ENCODE results near the gene ANAPC2.

DNA sequence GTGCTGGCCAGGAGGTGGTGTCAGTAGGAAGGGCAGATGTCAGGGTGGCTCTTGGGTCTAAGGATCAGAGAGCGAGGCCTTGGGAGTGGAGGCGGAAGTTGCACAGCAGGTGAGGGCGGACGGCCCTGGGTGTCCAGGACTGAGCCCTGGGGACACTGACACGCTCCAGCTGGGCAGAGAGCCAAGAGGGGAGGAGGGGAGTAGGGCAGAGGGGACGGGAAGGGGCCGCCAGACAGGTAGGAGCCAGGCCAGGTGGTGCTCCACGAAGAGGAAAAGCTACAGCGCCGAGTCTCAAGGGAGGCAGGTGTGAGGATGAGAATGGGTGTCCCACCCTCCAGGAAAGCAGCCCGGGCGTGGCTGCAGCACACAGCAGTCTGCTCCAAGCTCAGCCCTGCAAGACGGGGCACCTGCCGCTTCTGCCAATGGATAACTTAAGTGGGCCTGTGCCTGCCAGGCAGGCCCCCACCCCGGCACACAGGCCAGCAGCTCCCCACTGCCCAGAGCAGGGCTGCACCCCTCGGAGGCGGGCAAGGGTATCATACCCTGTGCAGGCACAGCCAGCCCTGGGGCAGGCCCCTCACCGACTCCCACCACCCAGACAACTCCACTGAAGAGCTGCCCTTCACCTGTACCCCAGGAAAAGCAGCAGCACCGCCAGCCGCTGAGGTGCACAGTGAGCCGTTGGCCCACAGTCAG lies 7.3 kb upstream of the ANAPC2 start:
- TF ChIP-seq, protein P1, sequence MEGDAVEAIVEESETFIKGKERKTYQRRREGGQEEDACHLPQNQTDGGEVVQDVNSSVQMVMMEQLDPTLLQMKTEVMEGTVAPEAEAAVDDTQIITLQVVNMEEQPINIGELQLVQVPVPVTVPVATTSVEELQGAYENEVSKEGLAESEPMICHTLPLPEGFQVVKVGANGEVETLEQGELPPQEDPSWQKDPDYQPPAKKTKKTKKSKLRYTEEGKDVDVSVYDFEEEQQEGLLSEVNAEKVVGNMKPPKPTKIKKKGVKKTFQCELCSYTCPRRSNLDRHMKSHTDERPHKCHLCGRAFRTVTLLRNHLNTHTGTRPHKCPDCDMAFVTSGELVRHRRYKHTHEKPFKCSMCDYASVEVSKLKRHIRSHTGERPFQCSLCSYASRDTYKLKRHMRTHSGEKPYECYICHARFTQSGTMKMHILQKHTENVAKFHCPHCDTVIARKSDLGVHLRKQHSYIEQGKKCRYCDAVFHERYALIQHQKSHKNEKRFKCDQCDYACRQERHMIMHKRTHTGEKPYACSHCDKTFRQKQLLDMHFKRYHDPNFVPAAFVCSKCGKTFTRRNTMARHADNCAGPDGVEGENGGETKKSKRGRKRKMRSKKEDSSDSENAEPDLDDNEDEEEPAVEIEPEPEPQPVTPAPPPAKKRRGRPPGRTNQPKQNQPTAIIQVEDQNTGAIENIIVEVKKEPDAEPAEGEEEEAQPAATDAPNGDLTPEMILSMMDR (IDR thresholded peaks at IDR 0.05) = no peak
- TF ChIP-seq POLR2A (IDR thresholded peaks at IDR 0.05) = no peak
